Adrenal gland (tissue), 12 donors: Measurements from ENCODE around the gene CD300H. TPM values are rescaled to one million over a fixed set of nuclear protein-coding genes. Genes with fewer than 3 reads are reported as not detected.

Experiments
- DNase-seq, 7 donors: peaks; one replicate each; pipeline ENCODE4 v3.0.0-alpha.2; 2019 to 2020
- H3K27ac ChIP-seq, 5 donors: fragments of 200-600 bp; sonication (generic) in 4 of 5; 1 replicate in 3 of 5; 2 replicates in 2 of 5; pipeline versions ENCODE4 v1.5.1 to v1.8.0; 2016 to 2020; ENCODE audit warnings: mild to moderate bottlenecking in 1 of 5
- H3K27me3 ChIP-seq: fragments of 200-600 bp; 2 replicates; pipeline ENCODE4 v1.8.0; 2021
- H3K36me3 ChIP-seq, 2 donors: fragments of 200-600 bp; replicated peaks in 1 of 2; 1 replicate in 1 of 2; 2 replicates in 1 of 2; pipeline versions ENCODE4 v1.5.1 to v1.8.0; 2018 to 2022
- H3K4me1 ChIP-seq, 2 donors: fragments of 200-600 bp; replicated peaks in 1 of 2; 1 replicate in 1 of 2; 2 replicates in 1 of 2; pipeline versions ENCODE4 v1.5.1 to v1.8.0; 2018 to 2021
- H3K4me3 ChIP-seq, 4 donors: fragments of 200-600 bp; sonication (generic) in 3 of 4; one replicate each; pipeline ENCODE4 v1.5.1; 2016 to 2018
- H3K9me3 ChIP-seq, 3 donors: fragments of 200-600 bp; sonication (generic) in 1 of 3; replicated peaks in 1 of 3; 1 replicate in 2 of 3; 2 replicates in 1 of 3; pipeline versions ENCODE4 v1.5.1 to v1.8.0; 2016 to 2021
- CTCF ChIP-seq, 6 experiments: fragments of 450-650 bp in 4 of 6; fragments of 200-600 bp in 2 of 6; sonication (generic) in 1 of 6; IDR thresholded peaks; 1 replicate in 5 of 6; 2 replicates in 1 of 6; pipeline versions ENCODE4 v1.5.1 to v1.8.0; 2016 to 2021; ENCODE audit warnings: antibody characterized with exemption in 6 of 6, mild to moderate bottlenecking in 2 of 6, moderate library complexity in 1 of 6
- POLR2A ChIP-seq, 2 donors: fragments of 450-650 bp; IDR thresholded peaks; one replicate each; pipeline ENCODE4 v1.6.1; 2017; ENCODE audit warnings: antibody characterized with exemption in 2 of 2, mild to moderate bottlenecking in 2 of 2, moderate library complexity in 1 of 2
- WGBS, 4 donors: extraction: QIAGEN DNeasy Blood & Tissue Kit in 2 of 4; methylation state at CpG; one replicate each; pipeline versions ENCODE4 v1.1.5 to v1.1.7; 2013 to 2017; 5-methylcytosine and 5-hydroxymethylcytosine counted together
- intact Hi-C, 2 donors: fragments of 100-400 bp; cut with DNase I; formaldehyde crosslinking; loops; one replicate each; pipeline versions ENCODE4 v1.14.1 to v1.15.0; 2022 to 2023
- polyA plus RNA-seq, 3 donors: library from polyadenylated mRNA; stranded (reverse); fragments of 200-250 nt in 2 of 3; fragments of 350-450 nt in 1 of 3; fragmentation: Illumina TruSeq in 1 of 3; extraction: RNeasy Lipid Tissue Mini Kit (QIAGEN cat#74804) in 1 of 3; gene quantifications; one replicate each; pipeline ENCODE4 v1.2.3, GENCODE V29; 2013 to 2014
- total RNA-seq, 9 donors: library from RNA; depleted of rRNA in 4 of 9; stranded (reverse); fragments of >200 nt in 4 of 9; fragments of 120-200 nt in 1 of 9; fragmentation: NEBNext Ultra II Directional in 1 of 9; extraction: Animal tissue kit (Norgen Biotek cat#: 25700) in 1 of 9; gene quantifications; one replicate each; pipeline versions ENCODE4 v1.1.0 to v1.2.4, GENCODE V29; 2013 to 2023
- donor health status: healthy with polysubstance abuse.
- donor health status: Bipolar disorder and iron deficiency.
- donor health status: DM: yes; HTN: yes; CAD: no.
- donor health status: DM: no; HTN: no; CAD: no.
- donor health status: DM: no; HTN: no; CAD: no.
- donor health status: DM: yes; HTN: yes; CAD: no.

Gene CD300H
- total and polyA plus RNA-seq, 12 donors, result not detected

- 70 to 86% (median 84%) methylated on average over 11 to 14 of the region's 14 CpGs for WGBS, 4 donors
- Histone ChIP-seq H3K4me3 (no peak overlapping the region), H3K27me3 (peaks cover 3% of the 10 kb centered on the region), H3K36me3 (no peaks in the 10 kb centered on the region), H3K27ac (no peak overlapping the region), H3K9me3 (no peaks in the 10 kb centered on the region), H3K4me1 (no peaks in the 10 kb centered on the region)
- peak in 2 of 7 donors; percentile 5 to 37 for DNase-seq
- TF ChIP-seq CTCF (IDR thresholded peaks at IDR 0.05) (no peak), POLR2A (IDR thresholded peaks at IDR 0.05) (no peak)
- intact Hi-C loops, result no loop called here
Observed at GRCh38 chr17:74525781-74526288, 41.5 kb downstream of the CD300H start.

DNA sequence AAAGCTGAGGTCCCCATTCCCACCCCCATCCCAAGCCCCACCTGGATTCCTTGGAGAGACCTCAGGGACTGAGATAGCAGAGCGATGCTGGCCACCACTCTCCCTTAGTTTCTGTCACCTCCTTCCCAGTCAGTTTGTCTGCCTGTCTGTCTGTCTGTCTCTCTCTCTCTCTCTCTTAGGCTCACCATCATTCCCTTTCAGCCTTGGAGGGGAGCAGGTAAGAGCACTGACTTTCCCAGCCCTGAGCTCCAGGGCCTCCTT, 41.9 kb downstream of the CD300H start:
- H3K27me3 ChIP-seq, result peaks cover 3% of the 10 kb centered on the region
- no peaks in the 10 kb centered on the region for H3K36me3 ChIP-seq
- 82 to 100% (median 89%) methylated on average over 1 of the region's 1 CpG for WGBS, 4 donors
- DNase-seq, result no peak
- H3K9me3 ChIP-seq, result no peaks in the 10 kb centered on the region
- no peak for TF ChIP-seq POLR2A (IDR thresholded peaks at IDR 0.05)
- no peak for TF ChIP-seq CTCF (IDR thresholded peaks at IDR 0.05)
- H3K27ac ChIP-seq, result no peak overlapping the region
- intact Hi-C loops, result no loop called here
- no peak overlapping the region for H3K4me3 ChIP-seq
- no peaks in the 10 kb centered on the region for H3K4me1 ChIP-seq

DNA sequence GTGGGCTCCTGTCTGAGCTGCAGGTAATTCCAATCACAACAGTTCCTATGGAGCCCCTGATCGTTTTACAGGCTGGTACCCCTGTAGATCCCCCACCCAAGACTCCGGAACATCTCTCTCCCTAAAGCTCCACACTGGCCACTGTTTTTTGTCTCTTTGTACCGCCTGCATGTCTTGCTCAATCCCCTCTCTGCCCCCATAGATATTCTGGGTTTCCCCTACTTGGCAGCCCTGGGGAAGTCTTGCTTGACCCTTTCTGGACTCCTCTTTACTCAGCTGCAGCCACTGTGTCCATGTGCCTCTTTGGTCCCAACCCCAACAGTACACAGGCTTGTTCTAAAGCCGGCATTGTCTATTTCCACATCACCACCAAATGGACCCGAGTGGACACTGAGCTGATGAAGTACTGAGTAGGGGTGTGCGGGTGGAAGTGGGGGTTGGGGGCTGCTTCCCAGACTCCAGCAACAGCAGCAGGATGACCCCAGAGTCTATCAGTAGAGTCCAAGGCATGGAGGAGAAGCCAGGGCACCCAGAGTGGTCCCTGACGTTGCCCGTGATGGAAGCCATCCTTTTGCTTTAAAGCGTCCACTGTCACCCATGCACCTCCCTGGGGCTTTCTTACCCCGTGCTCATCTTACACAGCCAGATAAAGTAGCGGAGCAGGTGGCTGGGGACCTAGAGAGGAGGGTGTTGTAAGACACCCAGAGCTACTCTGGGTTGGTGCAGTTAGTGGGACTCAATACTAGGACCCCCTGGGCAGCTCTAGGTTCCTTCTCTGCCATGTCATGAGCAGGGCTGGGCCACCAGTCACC, 42.5 kb downstream of the CD300H start:
- Histone ChIP-seq H3K4me3 (no peak overlapping the region), H3K27me3 (peaks cover 3% of the 10 kb centered on the region), H3K36me3 (no peaks in the 10 kb centered on the region), H3K4me1 (no peaks in the 10 kb centered on the region), H3K27ac (no peak overlapping the region), H3K9me3 (no peaks in the 10 kb centered on the region)
- intact Hi-C loops, result no loop called here
- no peak for TF ChIP-seq POLR2A (IDR thresholded peaks at IDR 0.05)
- no peak for TF ChIP-seq CTCF (IDR thresholded peaks at IDR 0.05)
- peak in 1 of 7 donors; percentile 27 for DNase-seq
- WGBS, 4 donors, result 75 to 79% (median 76%) methylated on average over 10 to 11 of the region's 11 CpGs

GRCh38 chr17:74523308-74523707, 44.0 kb downstream of the CD300H start:
- Histone ChIP-seq H3K4me1 (no peaks in the 10 kb centered on the region), H3K27ac (no peak overlapping the region), H3K4me3 (no peak overlapping the region), H3K9me3 (no peaks in the 10 kb centered on the region), H3K27me3 (peaks cover 3% of the 10 kb centered on the region), H3K36me3 (no peaks in the 10 kb centered on the region)
- peak in 2 of 7 donors; percentile 6 to 38 for DNase-seq
- no peak for TF ChIP-seq POLR2A (IDR thresholded peaks at IDR 0.05)
- no peak for TF ChIP-seq CTCF (IDR thresholded peaks at IDR 0.05)
- intact Hi-C loops, result no loop called here
- 81 to 92% (median 87%) methylated on average over 3 of the region's 3 CpGs for WGBS, 4 donors
